HG03025 (cell line): ENCODE results near the gene TNFRSF6B.

Experiments used
- ATAC-seq: cut with Tn5 transposase; IDR thresholded peaks from one replicate; pipeline ENCODE4 v1.9.1; 2021; ENCODE audit warnings: mild to moderate bottlenecking, moderate library complexity; ENCODE audit not compliant: unreplicated experiment, low FRiP score

TNFRSF6B gene

DNA sequence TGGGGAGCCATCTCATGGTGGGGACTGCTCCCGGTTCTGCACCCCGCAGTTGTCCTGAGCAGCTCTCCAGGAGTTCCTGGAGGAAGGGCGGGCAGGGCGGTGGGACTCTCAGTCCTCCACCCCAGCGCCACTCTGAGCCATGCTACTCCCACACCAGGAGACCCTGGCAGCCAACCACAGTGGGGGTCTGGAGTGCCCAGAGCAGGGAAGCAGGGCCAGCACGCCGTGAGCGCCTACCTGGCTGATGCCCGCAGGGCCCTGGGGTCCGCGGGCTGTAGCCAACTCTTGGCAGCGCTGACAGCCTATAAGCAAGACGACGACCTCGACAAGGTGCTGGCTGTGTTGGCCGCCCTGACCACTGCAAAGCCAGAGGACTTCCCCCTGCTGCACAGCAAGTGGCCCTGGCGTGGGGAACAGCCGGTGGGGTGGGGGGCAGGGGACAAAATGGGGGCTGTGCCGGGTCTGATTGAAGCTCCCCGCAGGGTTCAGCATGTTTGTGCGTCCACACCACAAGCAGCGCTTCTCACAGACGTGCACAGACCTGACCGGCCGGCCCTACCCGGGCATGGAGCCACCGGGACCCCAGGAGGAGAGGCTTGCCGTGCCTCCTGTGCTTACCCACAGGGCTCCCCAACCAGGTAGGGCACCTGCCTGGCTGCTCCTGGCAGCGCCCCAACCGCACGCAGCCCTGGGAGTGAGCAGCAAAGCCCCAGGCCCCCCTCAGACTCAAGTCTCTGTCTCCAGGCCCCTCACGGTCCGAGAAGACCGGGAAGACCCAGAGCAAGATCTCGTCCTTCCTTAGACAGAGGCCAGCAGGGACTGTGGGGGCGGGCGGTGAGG, 1.6 kb upstream of the TNFRSF6B start:
- no peak for ATAC-seq

DNA sequence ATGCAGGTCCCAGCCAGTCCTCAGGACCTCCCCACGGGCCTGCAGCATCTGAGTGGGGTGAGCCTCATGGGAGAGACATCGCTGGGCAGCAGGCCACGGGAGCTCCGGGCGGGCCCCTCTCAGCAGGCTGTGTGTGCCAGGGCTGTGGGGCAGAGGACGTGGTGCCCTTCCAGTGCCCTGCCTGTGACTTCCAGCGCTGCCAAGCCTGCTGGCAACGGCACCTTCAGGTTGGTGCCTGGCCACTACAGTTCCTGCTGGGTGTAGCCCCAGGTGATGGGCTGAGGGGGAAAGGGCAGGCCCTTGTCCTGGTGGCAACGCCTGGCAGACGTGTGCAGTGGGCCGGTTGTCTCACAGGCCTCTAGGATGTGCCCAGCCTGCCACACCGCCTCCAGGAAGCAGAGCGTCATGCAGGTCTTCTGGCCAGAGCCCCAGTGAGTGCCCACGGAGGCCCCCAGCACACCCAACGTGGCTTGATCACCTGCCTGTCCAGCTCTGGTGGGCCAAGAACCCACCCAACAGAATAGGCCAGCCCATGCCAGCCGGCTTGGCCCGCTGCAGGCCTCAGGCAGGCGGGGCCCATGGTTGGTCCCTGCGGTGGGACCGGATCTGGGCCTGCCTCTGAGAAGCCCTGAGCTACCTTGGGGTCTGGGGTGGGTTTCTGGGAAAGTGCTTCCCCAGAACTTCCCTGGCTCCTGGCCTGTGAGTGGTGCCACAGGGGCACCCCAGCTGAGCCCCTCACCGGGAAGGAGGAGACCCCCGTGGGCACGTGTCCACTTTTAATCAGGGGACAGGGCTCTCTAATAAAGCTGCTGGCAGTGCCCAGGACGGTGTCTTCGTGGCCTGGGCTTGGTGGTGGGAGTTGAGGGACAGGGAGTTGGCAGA, 787 bp upstream of the TNFRSF6B start:
- ATAC-seq, result no peak

DNA sequence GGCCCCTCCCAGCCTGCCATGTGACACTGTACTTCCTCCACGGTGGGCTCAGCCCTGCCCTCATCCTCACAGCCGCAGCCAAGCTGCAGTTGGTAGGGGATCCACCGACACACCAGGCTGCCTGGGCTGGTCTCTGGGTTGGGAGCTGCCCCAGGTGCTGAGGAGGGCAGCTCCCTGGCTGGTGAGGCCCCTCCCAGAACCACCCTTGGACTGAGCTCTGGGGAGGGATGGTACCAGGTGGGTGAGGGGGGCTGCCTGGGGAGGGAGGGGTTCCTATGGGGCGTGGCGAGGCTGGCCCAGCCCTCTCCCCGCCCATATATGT, 185 bp upstream of the TNFRSF6B start:
- ATAC-seq, result no peak

DNA sequence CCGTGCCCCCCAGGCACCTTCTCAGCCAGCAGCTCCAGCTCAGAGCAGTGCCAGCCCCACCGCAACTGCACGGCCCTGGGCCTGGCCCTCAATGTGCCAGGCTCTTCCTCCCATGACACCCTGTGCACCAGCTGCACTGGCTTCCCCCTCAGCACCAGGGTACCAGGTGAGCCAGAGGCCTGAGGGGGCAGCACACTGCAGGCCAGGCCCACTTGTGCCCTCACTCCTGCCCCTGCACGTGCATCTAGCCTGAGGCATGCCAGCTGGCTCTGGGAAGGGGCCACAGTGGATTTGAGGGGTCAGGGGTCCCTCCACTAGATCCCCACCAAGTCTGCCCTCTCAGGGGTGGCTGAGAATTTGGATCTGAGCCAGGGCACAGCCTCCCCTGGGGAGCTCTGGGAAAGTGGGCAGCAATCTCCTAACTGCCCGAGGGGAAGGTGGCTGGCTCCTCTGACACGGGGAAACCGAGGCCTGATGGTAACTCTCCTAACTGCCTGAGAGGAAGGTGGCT, 960 bp downstream of the TNFRSF6B start:
- no peak for ATAC-seq

DNA sequence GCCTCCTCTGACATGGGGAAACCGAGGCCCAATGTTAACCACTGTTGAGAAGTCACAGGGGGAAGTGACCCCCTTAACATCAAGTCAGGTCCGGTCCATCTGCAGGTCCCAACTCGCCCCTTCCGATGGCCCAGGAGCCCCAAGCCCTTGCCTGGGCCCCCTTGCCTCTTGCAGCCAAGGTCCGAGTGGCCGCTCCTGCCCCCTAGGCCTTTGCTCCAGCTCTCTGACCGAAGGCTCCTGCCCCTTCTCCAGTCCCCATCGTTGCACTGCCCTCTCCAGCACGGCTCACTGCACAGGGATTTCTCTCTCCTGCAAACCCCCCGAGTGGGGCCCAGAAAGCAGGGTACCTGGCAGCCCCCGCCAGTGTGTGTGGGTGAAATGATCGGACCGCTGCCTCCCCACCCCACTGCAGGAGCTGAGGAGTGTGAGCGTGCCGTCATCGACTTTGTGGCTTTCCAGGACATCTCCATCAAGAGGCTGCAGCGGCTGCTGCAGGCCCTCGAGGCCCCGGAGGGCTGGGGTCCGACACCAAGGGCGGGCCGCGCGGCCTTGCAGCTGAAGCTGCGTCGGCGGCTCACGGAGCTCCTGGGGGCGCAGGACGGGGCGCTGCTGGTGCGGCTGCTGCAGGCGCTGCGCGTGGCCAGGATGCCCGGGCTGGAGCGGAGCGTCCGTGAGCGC, 1.6 kb downstream of the TNFRSF6B start:
- ATAC-seq, result no peak

DNA sequence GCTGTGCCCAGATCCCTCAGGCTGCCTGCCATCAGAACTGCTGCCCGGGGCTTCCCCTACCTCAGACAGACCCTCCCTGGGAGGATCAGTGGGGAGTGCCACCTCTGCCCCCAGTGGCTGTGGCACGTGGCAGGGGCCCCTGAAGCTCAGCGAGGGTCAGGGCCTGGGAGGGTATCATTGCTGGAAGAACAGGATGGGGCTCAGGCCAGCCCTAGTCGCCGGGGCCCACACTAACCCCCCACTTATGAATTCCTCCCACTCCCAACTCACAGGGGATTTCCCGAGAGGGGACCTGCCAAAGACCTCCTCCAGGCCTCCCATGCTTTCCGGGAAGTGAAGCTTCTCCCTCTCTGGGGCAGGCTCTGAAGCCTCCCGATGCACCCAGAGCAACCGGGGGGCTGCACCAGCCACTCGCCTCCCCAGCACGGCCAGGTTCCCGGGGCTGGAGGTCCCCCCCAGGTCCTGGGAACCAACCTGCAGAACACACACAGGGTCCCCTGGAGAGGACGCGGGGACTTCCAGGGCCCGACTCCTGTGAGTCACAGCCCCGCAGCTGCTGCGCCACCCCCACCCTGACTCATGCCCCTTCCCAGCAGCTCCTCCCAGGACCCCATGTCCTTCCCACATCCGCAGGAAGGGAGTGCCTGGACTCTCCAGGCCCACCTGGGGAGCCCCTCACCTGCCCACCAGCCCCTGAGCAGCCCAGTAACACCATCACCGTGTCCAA, 2.5 kb downstream of the TNFRSF6B start:
- no peak for ATAC-seq

DNA sequence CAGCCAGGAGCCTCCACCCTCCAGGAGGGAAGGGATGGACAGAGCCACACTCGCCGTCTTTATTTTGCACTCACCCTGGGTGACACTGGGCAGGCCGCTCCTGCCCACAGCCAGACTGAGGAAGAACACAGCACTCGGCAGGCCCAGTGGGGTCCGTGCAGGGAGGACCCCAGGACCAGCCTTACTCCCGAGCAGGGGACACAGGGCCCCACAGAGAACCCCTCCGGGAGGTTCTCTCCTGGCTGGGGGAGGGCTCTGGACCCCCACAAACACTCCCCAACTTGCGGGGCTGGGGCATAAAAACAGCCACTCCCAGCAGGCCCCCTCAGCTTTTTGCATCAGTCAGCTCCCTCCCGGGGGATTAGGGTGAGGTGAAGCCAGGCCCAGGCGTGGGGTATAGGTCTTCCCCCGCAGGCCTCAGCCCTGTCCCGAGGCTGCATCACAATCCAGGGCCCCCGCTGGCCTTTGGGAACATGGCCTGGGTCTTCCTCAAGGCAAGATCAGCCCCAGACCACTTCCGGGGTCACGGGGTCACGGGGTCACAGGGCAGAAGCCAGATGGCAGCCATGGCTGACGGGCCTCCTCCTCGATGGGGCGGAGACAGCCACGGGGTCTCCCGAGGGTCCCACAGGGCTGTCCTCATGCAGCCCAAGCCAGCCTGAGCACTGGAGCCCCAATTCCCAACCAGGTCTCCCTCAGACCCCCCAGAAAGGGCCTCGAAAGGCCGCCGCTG, 3.2 kb downstream of the TNFRSF6B start:
- no peak for ATAC-seq

DNA sequence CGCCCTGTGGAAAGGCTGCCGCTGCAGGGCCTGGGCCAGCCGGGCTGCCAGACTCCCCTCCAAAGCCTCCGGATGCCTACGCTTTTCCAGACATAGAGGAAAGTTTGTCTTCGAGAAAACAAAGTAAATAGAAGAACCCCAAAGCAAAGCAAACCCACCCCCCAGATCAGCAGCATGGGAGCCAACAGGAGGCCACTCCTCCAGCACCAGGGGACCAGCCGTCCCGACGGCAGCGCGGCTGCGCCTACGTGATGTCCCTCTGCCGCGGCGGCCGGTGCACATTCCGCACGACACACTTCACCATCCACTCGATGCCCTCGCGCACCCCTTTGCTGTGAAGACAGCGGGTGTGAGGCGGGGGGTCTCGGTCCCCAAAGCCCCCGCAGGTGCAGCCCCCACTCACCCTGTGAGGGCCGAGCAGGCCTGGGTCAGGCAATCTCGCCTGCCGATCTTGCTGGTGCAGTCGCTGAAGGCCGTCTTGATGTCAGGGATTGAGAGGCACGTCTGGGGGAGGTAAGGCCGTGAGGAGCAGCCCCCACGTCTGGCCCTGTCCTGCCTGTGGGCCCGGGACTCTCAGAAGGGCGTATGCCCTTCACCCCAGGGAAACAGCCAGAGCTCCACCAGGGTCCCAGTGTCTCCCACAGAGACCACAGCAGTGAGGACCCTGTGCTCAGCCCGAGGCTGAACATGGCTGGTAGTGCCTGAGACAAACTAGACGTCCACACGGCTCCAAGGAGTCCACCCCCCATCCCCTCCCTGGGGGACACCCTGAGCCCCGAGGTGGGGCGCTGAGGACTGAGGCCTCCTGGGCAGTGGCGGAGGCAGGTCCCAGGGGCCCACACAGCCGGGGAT, 4.0 kb downstream of the TNFRSF6B start:
- ATAC-seq, result no peak

DNA sequence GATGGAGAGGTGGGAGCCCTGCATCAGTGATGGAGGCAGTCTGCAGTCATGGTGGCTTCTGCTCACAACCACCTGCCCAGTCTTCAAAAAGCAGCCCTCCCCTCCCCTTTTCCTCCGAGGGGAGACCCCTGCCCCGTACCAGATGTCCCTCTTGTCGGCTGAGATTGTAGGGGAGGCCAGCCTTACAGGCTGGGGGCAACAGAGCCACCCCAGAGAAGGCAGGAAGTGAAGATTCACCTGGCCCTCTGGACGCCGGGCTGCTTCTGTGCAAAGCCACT, 4.5 kb downstream of the TNFRSF6B start:
- ATAC-seq, result no peak

DNA sequence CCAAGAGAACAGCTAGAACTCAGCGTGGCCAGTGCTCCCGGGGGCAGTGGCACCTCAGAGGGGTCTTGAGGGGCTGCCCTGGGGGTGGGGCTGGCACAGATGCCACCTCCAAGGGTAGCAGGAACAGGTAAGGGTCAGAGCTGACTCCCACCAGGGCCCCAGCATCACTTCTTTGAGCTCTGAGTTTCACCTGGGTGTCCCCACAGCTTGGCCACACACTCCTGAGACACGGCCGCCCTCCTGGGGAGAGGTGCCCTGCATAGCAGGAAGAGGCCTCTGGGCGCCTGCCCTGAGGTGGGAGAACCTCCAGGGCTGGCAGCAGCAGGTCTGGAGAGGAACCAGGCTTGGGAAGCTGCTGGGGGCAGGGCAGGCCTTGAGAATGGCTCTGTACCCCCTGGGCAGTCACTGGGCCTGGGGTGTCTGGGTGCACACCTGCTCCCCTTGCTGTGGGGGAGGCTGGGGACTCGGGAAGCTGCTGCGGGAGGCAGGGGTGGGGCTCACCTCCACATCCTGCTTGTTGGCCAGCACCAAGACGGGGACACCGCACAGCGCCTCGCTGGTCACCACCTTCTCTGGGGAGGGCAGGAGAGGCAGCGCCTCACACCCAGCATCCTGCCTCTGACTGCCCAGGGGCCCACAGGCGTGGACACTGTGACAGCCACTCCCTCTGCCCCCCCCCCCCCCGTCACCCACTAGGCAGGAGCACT, 5.0 kb downstream of the TNFRSF6B start:
- ATAC-seq, result no peak

DNA sequence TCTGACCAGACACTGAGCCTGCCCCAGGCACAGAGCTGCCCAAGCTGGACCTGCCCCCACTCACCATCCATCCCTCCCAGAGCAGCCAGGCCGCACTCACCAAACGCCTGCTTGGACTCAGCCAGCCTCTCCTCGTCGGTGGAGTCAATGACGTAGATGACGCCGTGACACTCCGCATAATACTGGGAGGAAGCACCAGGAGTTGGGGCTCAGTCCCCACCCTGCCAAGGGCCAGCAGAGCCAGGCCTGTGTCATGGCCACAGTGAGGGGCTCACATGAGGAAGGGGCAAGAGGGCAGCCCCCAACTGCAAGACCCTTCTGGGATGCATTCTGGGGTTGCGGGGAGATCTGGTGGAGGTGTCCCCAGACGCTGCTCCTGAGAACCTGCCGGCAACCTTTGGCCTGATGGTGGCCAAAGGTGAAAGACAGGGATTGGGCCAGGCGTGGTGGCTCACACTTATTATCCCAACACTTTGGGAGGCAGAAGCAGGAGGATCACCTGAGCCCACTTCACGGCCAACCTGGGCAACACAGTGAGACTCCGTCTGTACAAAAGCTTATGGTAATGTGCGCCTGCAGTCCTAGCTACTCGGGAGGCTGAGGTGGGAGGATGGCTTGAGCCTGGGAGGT, 5.7 kb downstream of the TNFRSF6B start:
- no peak for ATAC-seq

DNA sequence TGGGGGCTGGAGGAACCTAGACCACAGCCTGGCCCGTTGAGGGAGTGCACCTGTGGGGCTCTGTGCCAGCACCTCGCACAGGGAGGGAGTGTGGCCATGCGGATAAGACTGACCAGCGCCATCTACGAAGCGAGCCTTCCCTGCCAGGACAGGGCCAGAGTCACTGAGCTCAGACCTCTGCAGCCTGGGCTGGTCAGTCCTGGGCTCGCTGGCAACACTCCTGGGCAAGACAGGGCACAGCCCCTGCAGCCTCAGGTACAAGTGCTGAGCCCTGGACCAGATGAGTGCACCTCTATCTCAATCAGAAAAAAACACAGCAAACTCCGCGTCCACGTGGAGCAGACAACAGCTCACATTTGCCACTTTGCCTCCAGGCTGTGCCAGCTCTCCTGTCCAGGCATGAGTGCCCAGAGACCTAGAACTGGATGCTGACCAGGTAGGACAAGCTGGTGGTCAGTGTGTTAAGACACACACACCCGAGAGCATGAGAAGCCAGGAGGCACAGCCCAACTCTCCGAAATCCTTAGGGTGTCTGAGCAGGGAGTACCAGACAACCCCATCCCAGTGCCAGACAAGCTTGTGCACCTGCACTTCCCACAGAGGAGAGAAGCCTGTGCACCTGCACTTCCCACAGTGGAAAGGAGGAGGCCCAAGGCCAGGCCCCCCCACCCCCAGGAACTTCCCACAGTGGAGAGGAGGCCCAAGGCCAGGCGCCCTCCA, 6.5 kb downstream of the TNFRSF6B start:
- ATAC-seq, result no peak

DNA sequence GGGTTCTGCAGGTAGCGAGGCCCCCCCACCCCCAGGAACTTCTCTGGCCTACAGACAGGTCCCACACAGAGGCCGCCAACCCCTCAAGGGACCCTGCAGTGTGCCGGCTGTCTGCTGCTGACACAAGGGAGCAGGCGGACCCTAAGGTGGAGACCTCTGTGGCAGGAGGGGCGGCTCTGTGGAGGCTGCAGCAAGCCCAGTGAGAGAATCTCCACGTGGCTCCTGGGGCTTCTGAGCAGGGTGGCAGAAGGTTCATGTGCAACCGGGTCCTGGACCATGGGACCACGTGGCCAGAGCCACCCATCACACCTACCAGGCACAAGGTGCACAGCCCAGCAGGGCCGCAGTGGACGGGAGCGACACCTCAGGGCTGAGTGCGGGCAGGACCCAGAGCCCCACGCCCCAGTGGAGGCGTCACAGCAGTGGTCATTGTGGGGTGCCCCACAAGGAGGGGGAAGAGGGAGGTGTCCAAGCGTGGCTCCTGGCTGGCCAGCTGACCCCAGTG, 7.1 kb downstream of the TNFRSF6B start:
- ATAC-seq, result no peak

DNA sequence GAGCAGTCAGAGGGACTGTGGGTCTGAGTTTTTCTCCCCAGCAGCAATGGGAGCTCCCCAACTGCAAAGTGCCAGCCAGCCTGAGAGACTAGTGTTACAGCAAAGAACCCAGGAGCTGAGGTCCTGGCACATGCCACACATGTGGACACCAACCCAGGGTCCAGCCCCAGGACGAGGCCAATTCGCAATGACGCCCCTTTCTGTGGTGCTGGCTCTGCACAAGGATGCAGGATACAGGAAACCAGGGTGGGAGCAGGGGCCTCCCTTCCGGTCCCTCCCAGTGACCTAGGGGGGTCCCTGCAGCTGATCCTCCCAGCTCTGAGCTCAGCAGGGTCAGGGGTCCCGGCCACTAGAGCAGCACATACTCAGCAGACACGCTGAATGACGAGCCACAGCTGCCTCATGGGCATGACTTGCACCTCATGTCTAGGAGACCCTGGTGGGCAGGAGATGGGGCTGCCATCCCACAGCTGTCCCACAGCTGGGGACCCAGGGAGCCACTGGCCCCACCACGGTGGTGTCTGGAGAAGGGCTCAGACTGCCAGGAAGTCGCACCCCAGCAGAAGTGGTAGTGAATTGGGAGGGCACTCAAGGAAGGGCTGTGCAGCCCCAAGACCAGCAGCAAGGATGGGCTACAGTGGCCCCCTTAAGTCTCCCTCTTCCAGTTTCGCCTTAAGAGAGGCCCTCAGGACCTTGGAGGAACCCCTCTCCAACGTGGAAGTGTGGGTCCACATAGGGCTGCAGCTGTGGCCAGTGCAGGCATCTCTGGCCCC, 7.7 kb downstream of the TNFRSF6B start:
- no peak for ATAC-seq

DNA sequence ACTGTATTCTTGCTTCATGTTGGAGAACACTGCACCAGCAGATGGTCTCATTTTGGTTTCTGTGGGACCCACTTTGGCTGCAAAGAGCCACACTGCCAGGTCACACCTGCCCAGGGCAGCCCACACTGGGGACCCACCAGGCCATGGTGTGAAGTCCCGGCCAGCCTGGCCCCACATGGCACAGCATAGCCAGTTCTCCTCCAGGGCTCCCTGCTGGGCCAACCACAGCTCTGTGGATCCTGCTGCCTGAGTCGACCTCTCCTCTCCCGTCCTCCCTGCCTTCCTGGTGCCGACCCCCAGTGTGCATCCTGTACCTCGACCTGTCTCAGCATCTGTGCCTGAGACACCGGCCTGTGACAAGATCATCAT, 8.3 kb downstream of the TNFRSF6B start:
- no peak for ATAC-seq

DNA sequence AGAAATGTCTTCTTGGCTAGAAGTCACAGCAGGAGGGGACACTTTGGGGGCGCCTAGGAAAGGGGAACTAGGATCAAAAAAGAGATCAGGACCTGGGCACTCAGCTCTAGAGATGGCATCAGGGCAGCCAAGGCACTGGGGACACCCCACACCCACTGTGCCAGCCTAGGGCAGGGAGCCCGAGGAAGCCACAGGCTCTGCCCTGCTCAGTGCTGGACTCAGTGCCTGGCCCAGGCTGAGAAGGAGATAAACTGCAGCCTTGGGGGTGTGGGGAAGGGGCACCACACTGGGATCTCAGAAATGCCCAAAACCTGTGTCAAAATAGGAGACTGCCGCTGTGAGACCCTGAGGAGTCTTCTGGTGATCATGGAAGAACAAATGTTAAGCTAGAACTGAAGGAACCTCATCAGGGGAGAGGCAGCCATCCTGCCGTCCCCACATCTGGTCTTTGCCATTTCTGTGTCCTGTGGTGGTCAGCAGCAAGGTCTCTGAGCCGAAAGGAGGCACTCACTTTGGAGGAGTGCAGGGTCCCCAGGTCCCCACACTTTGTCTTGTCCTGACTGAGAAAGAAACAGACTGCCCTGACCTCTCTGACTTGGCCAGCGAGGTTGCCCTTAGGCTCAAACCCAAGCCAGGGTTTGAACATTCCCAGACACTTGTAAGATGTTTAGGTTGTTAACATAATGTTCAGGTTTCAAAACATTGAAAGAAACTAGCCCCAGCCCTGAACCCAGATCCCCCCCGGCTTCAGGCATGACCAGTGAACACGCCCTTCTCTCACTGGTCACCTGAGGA, 9.0 kb downstream of the TNFRSF6B start:
- ATAC-seq, result no peak
